HCT116 (cell line): ENCODE results near the gene ENTPD7. TPM values are rescaled to one million over a fixed set of nuclear protein-coding genes. Genes with fewer than 3 reads are reported as not detected.

Experiments used
- ATAC-seq: fragments of 200-7000 bp; cut with Tn5 transposase; 2 replicates; pipeline ENCODE4 v1.9.1; 2020; ENCODE audit warnings: mild to moderate bottlenecking, moderate library complexity
- BruUV-seq: library from RNA; stranded (reverse); fragments of 400-500 nt; replicated peaks from 2 replicates; lab custom pipeline; 2021; lab: Mats Ljungman, UMichigan
- CTCF ChIA-PET: fragments of 300-600 bp; sonication (Branson Sonifier 250); formaldehyde crosslinking; loops from one replicate; lab custom pipeline; 2021; ENCODE audit warnings: antibody characterized with exemption; lab: Charles Lee
- POLR2A ChIA-PET: fragments of 300-600, 350-600 bp; sonication (Branson Sonifier 250); formaldehyde crosslinking; loops from one replicate; lab custom pipeline; 2021; ENCODE audit warnings: antibody characterized with exemption; lab: Charles Lee
- RAD21 ChIA-PET, 2 experiments: fragments of 300-600 bp; sonication (Branson Sonifier 250); formaldehyde crosslinking; loops; one replicate each; lab custom pipeline; 2023; ENCODE audit warnings: low total read pairs in 2 of 2; ENCODE audit not compliant: uncharacterized antibody in 2 of 2, unreplicated experiment in 2 of 2, low non-redundant PET in 1 of 2; lab: Charles Lee
- DNase-seq: peaks from one replicate; pipeline ENCODE4 v3.0.0-alpha.2; 2010; ENCODE audit warnings: low read depth, low spot score
- H2AFZ ChIP-seq: fragments of 200-600 bp; shearing (Covaris generic), sonication (generic); 2 replicates; pipeline ENCODE4 v1.6.1; 2017; ENCODE audit warnings: low read depth, mixed run types, mixed read lengths, antibody characterized with exemption, low read length; ENCODE audit not compliant: poor library complexity, severe bottlenecking
- H3K27ac ChIP-seq: 2 replicates; pipeline ENCODE4 v1.5.1; 2012; ENCODE audit warnings: low read depth, low read length
- H3K27me3 ChIP-seq: fragments of 200-600 bp; sonication (generic); 2 replicates; pipeline ENCODE4 v1.6.1; 2016; ENCODE audit warnings: mixed run types, low read length, mixed read lengths; ENCODE audit not compliant: insufficient read depth
- H3K36me3 ChIP-seq, 2 experiments: fragments of 200-500 bp in 1 of 2; fragments of 200-600 bp in 1 of 2; sonication (Bioruptor generic) in 1 of 2; sonication (generic) in 1 of 2; 2 replicates each; pipeline versions ENCODE4 v1.5.1 to v1.6.1; 2014 to 2016; ENCODE audit warnings: low read length in 2 of 2, inconsistent platforms in 1 of 2, mixed read lengths in 1 of 2, mixed run types in 1 of 2; ENCODE audit not compliant: insufficient read depth in 2 of 2, control insufficient read depth in 1 of 2
- H3K4me1 ChIP-seq, 2 experiments: fragments of 200-600 bp in 1 of 2; sonication (generic) in 1 of 2; 2 replicates each; pipeline versions ENCODE4 v1.5.1 to v1.6.1; 2012 to 2017; ENCODE audit warnings: low read length in 2 of 2, inconsistent platforms in 1 of 2, mild to moderate bottlenecking in 1 of 2, mixed read lengths in 1 of 2, mixed run types in 1 of 2, moderate library complexity in 1 of 2; ENCODE audit not compliant: insufficient read depth in 2 of 2, control insufficient read depth in 1 of 2
- H3K4me2 ChIP-seq: fragments of 200-600 bp; sonication (generic); 2 replicates; pipeline ENCODE4 v1.6.1; 2017; ENCODE audit warnings: mixed run types, low read length, mixed read lengths
- H3K4me3 ChIP-seq, 2 experiments: fragments of 200-600 bp in 1 of 2; sonication (generic) in 1 of 2; replicated peaks in 1 of 2; 2 replicates each; pipeline ENCODE4 v1.5.1; 2011 to 2016; ENCODE audit warnings: low read length in 2 of 2, control low read depth in 1 of 2, low read depth in 1 of 2, mild to moderate bottlenecking in 1 of 2, mixed read lengths in 1 of 2, mixed run types in 1 of 2
- H3K79me2 ChIP-seq: fragments of 200-600 bp; sonication (generic); 2 replicates; pipeline ENCODE4 v1.6.1; 2017; ENCODE audit warnings: mild to moderate bottlenecking, mixed run types, low read length, moderate library complexity, mixed read lengths; ENCODE audit not compliant: insufficient read depth
- H3K9ac ChIP-seq: fragments of 200-600 bp; sonication (generic); 2 replicates; pipeline ENCODE4 v1.6.1; 2016; ENCODE audit warnings: low read length, mixed read lengths
- H3K9me2 ChIP-seq: fragments of 200-600 bp; sonication (generic), shearing (Covaris generic); 2 replicates; pipeline ENCODE4 v1.6.1; 2017; ENCODE audit warnings: mixed run types, mild to moderate bottlenecking, moderate library complexity; ENCODE audit not compliant: insufficient read depth
- H3K9me3 ChIP-seq, 2 experiments: fragments of 200-500 bp in 1 of 2; fragments of 200-600 bp in 1 of 2; sonication (Bioruptor generic) in 1 of 2; sonication (generic) in 1 of 2; 2 replicates each; pipeline ENCODE4 v1.6.1; 2014 to 2017; ENCODE audit warnings: low read length in 2 of 2, mixed read lengths in 2 of 2, inconsistent platforms in 1 of 2, low read depth in 1 of 2, mild to moderate bottlenecking in 1 of 2, mixed run types in 1 of 2, moderate library complexity in 1 of 2; ENCODE audit not compliant: control insufficient read depth in 1 of 2, insufficient read depth in 1 of 2
- H4K20me1 ChIP-seq: fragments of 200-600 bp; sonication (generic), shearing (Covaris generic); 2 replicates; pipeline ENCODE4 v1.6.1; 2017; ENCODE audit warnings: mixed run types, mild to moderate bottlenecking, moderate library complexity; ENCODE audit not compliant: insufficient read depth
- ELF1 ChIP-seq: IDR thresholded peaks from 2 replicates; pipeline ENCODE4 v1.6.1; 2012; ENCODE audit warnings: low read depth, borderline replicate concordance
- EZH2phosphoT487 ChIP-seq: fragments of 200-600 bp; IDR thresholded peaks from 2 replicates; pipeline ENCODE4 v1.6.1; 2018; ENCODE audit warnings: antibody characterized with exemption, borderline replicate concordance
- FOSL1 ChIP-seq: IDR thresholded peaks from 2 replicates; pipeline ENCODE4 v1.6.1; 2012; ENCODE audit warnings: low read depth
- POLR2AphosphoS5 ChIP-seq: IDR thresholded peaks from 2 replicates; pipeline ENCODE4 v1.6.1; 2011; ENCODE audit warnings: mild to moderate bottlenecking, low read depth, low read length, moderate library complexity
- SP1 ChIP-seq: IDR thresholded peaks from 2 replicates; pipeline ENCODE4 v1.6.1; 2012; ENCODE audit warnings: low read depth
- SRF ChIP-seq: IDR thresholded peaks from 2 replicates; pipeline ENCODE4 v1.6.1; 2012; ENCODE audit warnings: low read depth
- ZNF274 ChIP-seq: fragments of 200-500 bp; sonication (Bioruptor generic); IDR thresholded peaks from 2 replicates; pipeline ENCODE4 v1.6.1; 2014; ENCODE audit warnings: mild to moderate bottlenecking, low read depth, low read length, inconsistent platforms
- intact Hi-C: fragments of 100-400 bp; cut with micrococcal nuclease; formaldehyde crosslinking; loops from 2 replicates; pipeline ENCODE4 v1.10.0; 2022
- total RNA-seq: library from RNA; stranded (reverse); gene quantifications from one replicate; pipeline ENCODE4 v1.2.1, GENCODE V29; 2021; ENCODE audit not compliant: unreplicated experiment
- TF ChIP-seq, protein P1 (sequence below): IDR thresholded peaks from 2 replicates; pipeline ENCODE4 v1.6.1; 2012
- TF ChIP-seq, protein P2 (sequence below), 3 experiments: fragments of 200-600 bp in 1 of 3; sonication (generic) in 1 of 3; IDR thresholded peaks in 2 of 3; conservative IDR thresholded peaks in 1 of 3; 2 replicates each; pipeline ENCODE4 v1.5.1; 2012 to 2017; ENCODE audit warnings: low read depth in 2 of 3, low read length in 2 of 3, antibody characterized with exemption in 1 of 3, borderline replicate concordance in 1 of 3, control low read depth in 1 of 3, mild to moderate bottlenecking in 1 of 3, mixed read lengths in 1 of 3, mixed run types in 1 of 3, moderate library complexity in 1 of 3; ENCODE audit not compliant: insufficient read depth in 1 of 3

Gene ENTPD7
- total RNA-seq, 1 experiment from 2014 or later: 12.3 TPM

DNA sequence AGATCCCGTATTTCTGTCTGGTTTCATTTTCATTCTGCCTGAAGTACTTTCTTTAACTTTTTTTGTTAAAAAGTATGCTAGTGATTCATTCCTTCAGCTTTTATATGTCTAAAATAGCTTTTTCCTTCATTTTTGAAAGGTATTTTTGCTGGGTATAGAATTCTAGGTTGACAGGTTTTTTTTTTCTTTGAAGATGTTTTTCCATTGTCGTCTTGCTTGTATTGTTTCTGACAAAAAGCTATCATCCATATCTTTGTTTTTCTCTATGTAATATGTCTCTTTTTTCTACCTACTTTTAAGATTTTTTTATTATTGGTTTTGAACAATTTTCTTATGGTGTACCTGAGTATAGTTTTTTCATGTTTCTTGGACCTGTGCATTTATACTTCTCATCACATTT, 81.0 kb downstream of the ENTPD7 start:
- RAD21 ChIA-PET: no interaction called here
- no peak overlapping the region for H3K9ac ChIP-seq
- H3K9me3 ChIP-seq: peaks cover 10 to 26% of the 10 kb centered on the region in 2 experiments; a peak in 3 of 4 replicates
- TSS peak; percentile 0 for BruUV-seq
- ATAC-seq (no peak), DNase-seq (no peak)
- H3K9me2 ChIP-seq: no peaks in the 10 kb centered on the region
- peaks cover 79% of the 10 kb centered on the region for H3K79me2 ChIP-seq
- TF ChIP-seq, protein P1, sequence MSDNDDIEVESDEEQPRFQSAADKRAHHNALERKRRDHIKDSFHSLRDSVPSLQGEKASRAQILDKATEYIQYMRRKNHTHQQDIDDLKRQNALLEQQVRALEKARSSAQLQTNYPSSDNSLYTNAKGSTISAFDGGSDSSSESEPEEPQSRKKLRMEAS: no peak
- TF ChIP-seq ELF1: no peak
- TF ChIP-seq, protein P2, sequence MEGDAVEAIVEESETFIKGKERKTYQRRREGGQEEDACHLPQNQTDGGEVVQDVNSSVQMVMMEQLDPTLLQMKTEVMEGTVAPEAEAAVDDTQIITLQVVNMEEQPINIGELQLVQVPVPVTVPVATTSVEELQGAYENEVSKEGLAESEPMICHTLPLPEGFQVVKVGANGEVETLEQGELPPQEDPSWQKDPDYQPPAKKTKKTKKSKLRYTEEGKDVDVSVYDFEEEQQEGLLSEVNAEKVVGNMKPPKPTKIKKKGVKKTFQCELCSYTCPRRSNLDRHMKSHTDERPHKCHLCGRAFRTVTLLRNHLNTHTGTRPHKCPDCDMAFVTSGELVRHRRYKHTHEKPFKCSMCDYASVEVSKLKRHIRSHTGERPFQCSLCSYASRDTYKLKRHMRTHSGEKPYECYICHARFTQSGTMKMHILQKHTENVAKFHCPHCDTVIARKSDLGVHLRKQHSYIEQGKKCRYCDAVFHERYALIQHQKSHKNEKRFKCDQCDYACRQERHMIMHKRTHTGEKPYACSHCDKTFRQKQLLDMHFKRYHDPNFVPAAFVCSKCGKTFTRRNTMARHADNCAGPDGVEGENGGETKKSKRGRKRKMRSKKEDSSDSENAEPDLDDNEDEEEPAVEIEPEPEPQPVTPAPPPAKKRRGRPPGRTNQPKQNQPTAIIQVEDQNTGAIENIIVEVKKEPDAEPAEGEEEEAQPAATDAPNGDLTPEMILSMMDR (IDR thresholded peaks at IDR 0.05 in 2 of 3, conservative IDR thresholded peaks at IDR 0.05 in 1 of 3; ENCODE audit: borderline replicate concordance in 1 of 3, insufficient read depth in 1 of 3, low read depth in 2 of 3, low read length in 2 of 3): no peak
- no peak for TF ChIP-seq POLR2AphosphoS5
- no peak for TF ChIP-seq FOSL1
- no peak for TF ChIP-seq SRF
- TF ChIP-seq EZH2phosphoT487: no peak
- TF ChIP-seq SP1: no peak
- no peak for TF ChIP-seq ZNF274
- no peak overlapping the region for H2AFZ ChIP-seq
- POLR2A ChIA-PET: interaction anchor here (0.8 to 1.4 kb wide), 2 partner anchors 9 to 34 kb away, joined by 4 to 5 read pairs; no protein-coding TSS in a partner anchor
- H4K20me1 ChIP-seq: no peaks in the 10 kb centered on the region
- no peak overlapping the region for H3K27ac ChIP-seq
- CTCF ChIA-PET: no interaction called here
- H3K27me3 ChIP-seq: no peaks in the 10 kb centered on the region
- H3K4me2 ChIP-seq: no peak overlapping the region
- intact Hi-C loops: no loop called here
- peaks cover 87 to 92% of the 10 kb centered on the region in 2 experiments for H3K36me3 ChIP-seq
- peaks cover 15 to 30% of the 10 kb centered on the region in 2 experiments for H3K4me1 ChIP-seq
- no peak overlapping the region for H3K4me3 ChIP-seq
